Measurements from ENCODE around the gene TNNI2. TPM values are rescaled to one million over a fixed set of nuclear protein-coding genes. Genes with fewer than 3 reads are reported as not detected.
A peak's percentile ranks its signal among the peaks of the same experiment; 100 is the strongest.

Gene TNNI2
- total RNA-seq, 2 experiments from 2014 or later: not detected

DNA sequence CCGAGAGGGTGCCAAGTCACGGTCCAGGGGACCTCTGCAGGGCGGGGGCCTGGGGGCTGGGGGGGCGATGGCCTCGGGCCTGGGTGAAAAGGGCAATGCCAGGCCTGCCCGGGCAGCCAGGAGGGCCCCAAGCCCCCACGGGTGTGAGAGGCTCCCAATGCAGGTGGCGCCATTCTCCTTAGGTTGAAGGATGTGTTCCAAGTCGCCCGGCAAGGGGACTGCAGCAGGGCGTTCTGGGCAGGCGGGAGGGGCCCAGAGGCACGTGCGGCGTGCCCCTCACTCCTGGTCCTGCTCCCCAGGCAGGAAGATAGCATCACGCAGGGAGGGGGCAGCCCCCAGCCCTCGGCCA lies 730 bp upstream of the TNNI2 start:
- H3K27me3 Mint-ChIP-seq (ENCODE audit: low read depth): no peaks in the 10 kb centered on the region
- intact Hi-C loops (cut with micrococcal nuclease): loop anchor here (10.0 kb wide), 1 partner anchor 47 kb away; no protein-coding TSS in a partner anchor
- no peaks in the 10 kb centered on the region for H3K9me3 Mint-ChIP-seq
- H3K4me3 Mint-ChIP-seq: no peak overlapping the region
- CTCF ChIA-PET: interaction anchor here (1.0 to 1.2 kb wide), 3 partner anchors 13 to 163 kb away, joined by 3 to 5 read pairs (median 4); no protein-coding TSS in a partner anchor
- peak; percentile 47 for DNase-seq
- H3K36me3 Mint-ChIP-seq (ENCODE audit: low read depth): no peaks in the 10 kb centered on the region
- peaks cover 2% of the 10 kb centered on the region for H3K4me1 Mint-ChIP-seq (ENCODE audit: low read depth)
- H3K27ac Mint-ChIP-seq: no peak overlapping the region

DNA sequence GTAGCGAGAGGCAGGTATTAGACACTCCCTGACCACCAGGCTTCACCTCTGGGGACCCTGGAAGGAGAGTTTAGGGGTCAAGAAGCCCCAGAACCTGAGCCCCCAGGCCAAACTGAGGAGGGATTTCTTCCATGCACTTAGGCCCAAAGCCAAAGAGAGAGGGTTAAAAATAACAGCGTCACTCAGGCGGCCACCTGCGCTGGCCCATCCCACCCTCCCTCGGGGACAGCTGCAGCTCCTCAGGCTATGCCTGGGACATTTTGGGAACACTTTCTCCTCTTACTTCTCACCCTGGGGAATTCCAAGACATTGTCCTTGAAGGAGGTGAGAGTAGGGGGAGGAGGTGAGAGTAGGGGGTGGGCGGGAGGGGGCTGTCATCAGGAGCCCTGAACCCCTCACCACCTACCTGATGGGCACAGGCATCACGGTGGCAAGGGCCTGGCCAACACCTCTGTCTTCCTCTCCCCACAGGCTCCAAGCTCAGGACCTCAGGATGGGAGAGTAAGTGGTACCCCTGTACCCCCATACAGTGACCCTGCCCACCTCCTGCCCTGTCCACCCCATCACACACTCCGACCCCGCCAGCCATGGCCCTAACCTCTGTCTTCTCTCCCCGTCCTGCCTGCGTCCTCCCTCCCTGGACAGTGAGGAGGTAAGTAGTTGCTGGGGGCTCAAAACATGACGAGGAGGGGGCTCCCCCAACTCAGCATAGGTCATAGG lies 583 bp downstream of the TNNI2 start:
- no peaks in the 10 kb centered on the region for H3K27me3 Mint-ChIP-seq (ENCODE audit: low read depth)
- peaks cover 15% of the 10 kb centered on the region for H3K4me1 Mint-ChIP-seq (ENCODE audit: low read depth)
- no peak overlapping the region for H3K4me3 Mint-ChIP-seq
- DNase-seq: no peak
- intact Hi-C loops (cut with micrococcal nuclease): loop anchor here (10.0 kb wide), 1 partner anchor 45 kb away; no protein-coding TSS in a partner anchor
- no peaks in the 10 kb centered on the region for H3K9me3 Mint-ChIP-seq
- CTCF ChIA-PET: interaction anchor here (1.2 kb wide), 1 partner anchor 12 kb away, joined by 5 read pairs; no protein-coding TSS in a partner anchor
- H3K27ac Mint-ChIP-seq: no peak overlapping the region
- H3K36me3 Mint-ChIP-seq (ENCODE audit: low read depth): no peaks in the 10 kb centered on the region

- no peak overlapping the region for H3K27ac Mint-ChIP-seq
- H3K4me3 Mint-ChIP-seq: no peak overlapping the region
- H3K36me3 Mint-ChIP-seq (ENCODE audit: low read depth): no peaks in the 10 kb centered on the region
- no peaks in the 10 kb centered on the region for H3K27me3 Mint-ChIP-seq (ENCODE audit: low read depth)
- CTCF ChIA-PET: interaction anchor here (0.6 to 1.5 kb wide), 4 partner anchors 31 to 312 kb away, joined by 3 to 5 read pairs (median 4); no protein-coding TSS in a partner anchor
- peaks cover 23% of the 10 kb centered on the region for H3K4me1 Mint-ChIP-seq (ENCODE audit: low read depth)
- H3K9me3 Mint-ChIP-seq: no peaks in the 10 kb centered on the region
- no peak for DNase-seq
- intact Hi-C loops (cut with micrococcal nuclease): loop anchor here (10.0 kb wide), 1 partner anchor 45 kb away; no protein-coding TSS in a partner anchor
These were observed 1.4 kb downstream of the TNNI2 start for GRCh38 chr11:1839924-1840779.

DNA sequence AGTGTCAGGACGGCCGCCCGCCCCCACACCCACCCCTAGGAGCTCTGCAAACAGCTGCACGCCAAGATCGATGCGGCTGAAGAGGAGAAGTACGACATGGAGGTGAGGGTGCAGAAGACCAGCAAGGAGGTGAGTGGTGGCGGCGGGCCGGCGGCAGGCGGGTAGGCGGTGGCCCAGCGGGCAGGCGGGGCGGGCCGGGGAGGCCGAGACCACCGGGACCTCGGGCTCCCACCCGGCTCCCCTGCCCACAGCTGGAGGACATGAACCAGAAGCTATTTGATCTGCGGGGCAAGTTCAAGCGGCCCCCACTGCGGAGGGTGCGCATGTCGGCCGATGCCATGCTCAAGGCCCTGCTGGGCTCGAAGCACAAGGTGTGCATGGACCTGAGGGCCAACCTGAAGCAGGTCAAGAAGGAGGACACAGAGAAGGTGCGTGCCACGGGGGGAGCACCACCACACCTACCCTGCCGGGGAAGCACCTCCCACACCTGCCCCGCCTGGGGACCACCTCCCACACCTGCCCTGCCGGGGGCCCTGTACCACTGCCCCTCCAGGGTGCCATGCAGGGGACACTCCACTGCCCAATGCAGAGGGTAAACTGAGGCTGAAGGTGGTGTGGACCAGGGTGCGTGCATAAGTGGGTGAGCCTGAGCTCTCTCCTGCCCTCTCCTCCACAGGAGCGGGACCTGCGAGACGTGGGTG lies 2.1 kb downstream of the TNNI2 start:
- CTCF ChIA-PET: interaction anchor here (0.6 to 1.5 kb wide), 4 partner anchors 50 to 311 kb away, joined by 3 to 4 read pairs (median 4); no protein-coding TSS in a partner anchor
- no peaks in the 10 kb centered on the region for H3K9me3 Mint-ChIP-seq
- intact Hi-C loops (cut with micrococcal nuclease): no loop called here
- no peak for DNase-seq
- no peaks in the 10 kb centered on the region for H3K27me3 Mint-ChIP-seq (ENCODE audit: low read depth)
- H3K4me1 Mint-ChIP-seq (ENCODE audit: low read depth): peaks cover 31% of the 10 kb centered on the region
- no peaks in the 10 kb centered on the region for H3K36me3 Mint-ChIP-seq (ENCODE audit: low read depth)
- H3K27ac Mint-ChIP-seq: no peak overlapping the region
- H3K4me3 Mint-ChIP-seq: no peak overlapping the region

DNA sequence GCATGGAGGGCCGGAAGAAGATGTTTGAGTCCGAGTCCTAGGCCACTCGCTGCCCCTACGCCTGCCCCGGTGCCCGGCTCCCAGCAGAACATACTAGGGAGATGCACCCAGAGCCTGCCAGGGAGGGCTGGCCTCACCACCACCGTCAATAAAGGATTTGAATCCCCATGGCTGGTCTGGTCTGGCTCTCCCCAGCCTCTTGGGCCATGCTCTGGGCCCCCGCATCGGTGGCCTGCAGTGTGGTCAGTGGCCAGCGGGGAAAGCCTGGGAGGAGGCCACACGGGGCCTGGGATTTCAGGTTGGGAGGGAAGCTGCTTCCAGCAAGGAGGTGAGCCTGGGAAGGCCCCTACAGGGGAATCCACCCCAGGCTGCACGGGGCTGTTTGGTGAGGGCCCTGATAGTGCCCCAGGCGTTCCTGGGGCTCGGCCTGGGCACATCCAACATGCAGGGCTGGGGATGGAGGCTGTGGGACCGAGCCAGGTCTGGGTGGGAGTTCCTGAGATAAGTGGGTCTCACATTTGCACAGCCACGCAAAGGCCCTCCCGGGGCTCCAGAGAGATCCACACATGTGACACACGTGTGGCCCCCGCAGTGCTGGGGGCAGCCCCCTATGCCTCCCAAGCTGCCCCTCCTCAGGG lies 2.8 kb downstream of the TNNI2 start:
- Mint-ChIP-seq H3K27me3 (ENCODE audit: low read depth) (no peaks in the 10 kb centered on the region), H3K4me1 (ENCODE audit: low read depth) (peaks cover 36% of the 10 kb centered on the region), H3K36me3 (ENCODE audit: low read depth) (no peaks in the 10 kb centered on the region), H3K27ac (no peak overlapping the region), H3K4me3 (no peak overlapping the region), H3K9me3 (no peaks in the 10 kb centered on the region)
- intact Hi-C loops (cut with micrococcal nuclease): no loop called here
- CTCF ChIA-PET: interaction anchor here (0.6 to 1.5 kb wide), 4 partner anchors 49 to 310 kb away, joined by 3 to 4 read pairs (median 4); no protein-coding TSS in a partner anchor
- DNase-seq: no peak

- Mint-ChIP-seq H3K27me3 (ENCODE audit: low read depth) (no peaks in the 10 kb centered on the region), H3K4me3 (no peak overlapping the region), H3K27ac (no peak overlapping the region), H3K9me3 (no peaks in the 10 kb centered on the region), H3K36me3 (ENCODE audit: low read depth) (no peaks in the 10 kb centered on the region), H3K4me1 (ENCODE audit: low read depth) (peaks cover 41% of the 10 kb centered on the region)
- no peak for DNase-seq
- intact Hi-C loops (cut with micrococcal nuclease): no loop called here
- CTCF ChIA-PET: interaction anchor here (0.6 to 1.5 kb wide), 2 partner anchors 9 to 149 kb away, joined by 3 to 4 read pairs; no protein-coding TSS in a partner anchor
These were observed 3.6 kb downstream of the TNNI2 start for GRCh38 chr11:1842149-1843097.

GRCh38 chr11:1843098-1843473 lies 4.3 kb downstream of the TNNI2 start:
- Mint-ChIP-seq H3K9me3 (no peaks in the 10 kb centered on the region), H3K36me3 (ENCODE audit: low read depth) (no peaks in the 10 kb centered on the region), H3K27me3 (ENCODE audit: low read depth) (no peaks in the 10 kb centered on the region), H3K27ac (no peak overlapping the region), H3K4me1 (ENCODE audit: low read depth) (peaks cover 45% of the 10 kb centered on the region), H3K4me3 (no peak overlapping the region)
- intact Hi-C loops (cut with micrococcal nuclease): no loop called here
- DNase-seq: no peak
- CTCF ChIA-PET: interaction anchor here (0.6 kb wide), 1 partner anchor 10 kb away, joined by 3 read pairs; no protein-coding TSS in a partner anchor

DNA sequence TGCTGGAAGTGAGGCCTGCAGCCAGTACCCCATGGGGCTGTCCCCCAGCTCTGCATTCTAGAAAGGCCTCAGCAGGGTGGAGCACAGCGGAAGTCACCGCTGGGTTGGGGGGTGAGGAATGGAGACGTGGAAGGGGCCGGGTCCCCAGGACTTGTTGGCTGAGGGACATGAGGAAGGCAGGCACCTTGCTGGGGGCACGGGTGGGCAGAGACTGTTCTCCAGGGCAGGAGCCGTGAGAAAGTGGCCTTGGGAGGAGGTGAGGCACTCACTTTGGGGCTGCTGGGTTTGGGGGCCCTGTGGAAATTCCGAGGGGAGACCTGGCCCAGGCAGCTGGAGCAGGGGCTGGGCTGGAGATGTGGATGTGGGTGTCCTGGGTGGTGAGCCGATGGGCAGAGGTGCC lies 5.0 kb downstream of the TNNI2 start:
- no peak for DNase-seq
- Mint-ChIP-seq H3K27ac (no peak overlapping the region), H3K27me3 (ENCODE audit: low read depth) (no peaks in the 10 kb centered on the region), H3K4me1 (ENCODE audit: low read depth) (peaks cover 51% of the 10 kb centered on the region), H3K4me3 (no peak overlapping the region), H3K9me3 (no peaks in the 10 kb centered on the region), H3K36me3 (ENCODE audit: low read depth) (no peaks in the 10 kb centered on the region)
- intact Hi-C loops (cut with micrococcal nuclease): loop anchor here (1.0 kb wide), 1 partner anchor 10 kb away; the partner anchor contains the start of gene LSP1
- CTCF ChIA-PET: no interaction called here

- intact Hi-C loops (cut with micrococcal nuclease): loop anchor here (1.0 kb wide), 1 partner anchor 9 kb away; the partner anchor contains the start of gene LSP1
- peak; percentile 73 for DNase-seq
- Mint-ChIP-seq H3K4me3 (peak overlapping the region; percentile 52), H3K27me3 (ENCODE audit: low read depth) (no peaks in the 10 kb centered on the region), H3K27ac (peak overlapping the region; percentile 66), H3K36me3 (ENCODE audit: low read depth) (no peaks in the 10 kb centered on the region), H3K9me3 (no peaks in the 10 kb centered on the region), H3K4me1 (ENCODE audit: low read depth) (peaks cover 58% of the 10 kb centered on the region)
- CTCF ChIA-PET: no interaction called here
These were observed 5.7 kb downstream of the TNNI2 start for GRCh38 chr11:1844221-1845094.

DNA sequence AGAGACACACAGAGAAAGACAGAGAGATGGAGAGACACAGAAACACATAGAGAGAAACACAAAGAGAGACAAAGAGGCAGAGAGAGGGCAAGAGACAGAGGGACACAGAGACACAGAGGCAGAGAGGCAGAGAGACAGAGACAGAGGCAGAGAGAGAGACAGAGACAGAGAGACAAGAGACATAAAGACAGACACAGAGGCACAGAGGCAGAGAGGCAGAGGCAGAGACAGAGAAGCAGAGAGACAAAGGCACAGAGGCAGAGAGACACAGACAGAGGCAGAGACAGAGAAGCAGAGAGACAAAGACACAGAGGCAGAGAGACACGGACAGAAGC lies 6.3 kb downstream of the TNNI2 start:
- no peaks in the 10 kb centered on the region for H3K27me3 Mint-ChIP-seq (ENCODE audit: low read depth)

More for the DNA sequence above, 6.3 kb downstream of the TNNI2 start:
- CTCF ChIA-PET: no interaction called here
- intact Hi-C loops (cut with micrococcal nuclease): no loop called here
- H3K4me1 Mint-ChIP-seq (ENCODE audit: low read depth): peaks cover 61% of the 10 kb centered on the region
- H3K36me3 Mint-ChIP-seq (ENCODE audit: low read depth): no peaks in the 10 kb centered on the region
- no peaks in the 10 kb centered on the region for H3K9me3 Mint-ChIP-seq
- peak overlapping the region; percentile 52 for H3K4me3 Mint-ChIP-seq
- no peak for DNase-seq
- H3K27ac Mint-ChIP-seq: peak overlapping the region; percentile 5
